ENCODE data around the gene ANTXR1. TPM values are rescaled to one million over a fixed set of nuclear protein-coding genes. Genes with fewer than 3 reads are reported as not detected.
A peak's percentile ranks its signal among the peaks of the same experiment; 100 is the strongest.

The ANTXR1 gene
- total RNA-seq, 5 donors from 2014 or later (not counting 1 experiment from before 2014, with no cell fraction given): 0.19 to 0.79 (median 0.63) TPM; not detected in 1

- Mint-ChIP-seq H3K36me3 (no peaks in the 10 kb centered on the region), H3K27me3 (peaks cover 13 to 43% of the 10 kb centered on the region in 2 donors), H3K4me3 (no peak overlapping the region), H3K4me1 (no peaks in the 10 kb centered on the region), H3K9me3 (no peaks in the 10 kb centered on the region), H3K27ac (no peak overlapping the region)
- Histone ChIP-seq H3K27ac (ENCODE audit: low read length) (no peak overlapping the region), H3K4me3 (ENCODE audit: control insufficient read depth in 1 of 2, extremely low read depth in 1 of 2, low read length in 1 of 2) (no peak overlapping the region), H3K36me3 (ENCODE audit: control insufficient read depth in 2 of 2, extremely low read depth in 1 of 2, insufficient read depth in 1 of 2, low read length in 1 of 2) (no peaks in the 10 kb centered on the region), H3K4me1 (ENCODE audit: control insufficient read depth in 1 of 2, extremely low read depth in 1 of 2, insufficient read depth in 2 of 2, low read length in 2 of 2) (no peaks in the 10 kb centered on the region), H3K27me3 (replicated peaks in 1 of 2; ENCODE audit: control insufficient read depth in 2 of 2, extremely low read depth in 1 of 2, insufficient read depth in 2 of 2, low read length in 1 of 2) (peaks cover 0 to 19% of the 10 kb centered on the region in 2 experiments), H3K9me3 (no peaks in the 10 kb centered on the region)
- DNase-seq: no peak
- ChIA-PET CTCF (no interaction called here), POLR2A (no interaction called here)
- no CpG with 5 or more reads among the region's 2 CpGs for WGBS (ENCODE audit: insufficient coverage)
- ATAC-seq (replicated peaks in 1 of 4): no peak
These were observed 153.5 kb downstream of the ANTXR1 start for GRCh38 chr2:69166465-69166811.

GRCh38 chr2:69166812-69167468 is 154.0 kb downstream of the ANTXR1 start:
- no peak for DNase-seq
- Mint-ChIP-seq H3K9me3 (no peaks in the 10 kb centered on the region), H3K27me3 (peaks cover 13 to 45% of the 10 kb centered on the region in 2 donors), H3K4me1 (no peaks in the 10 kb centered on the region), H3K4me3 (no peak overlapping the region), H3K27ac (no peak overlapping the region), H3K36me3 (no peaks in the 10 kb centered on the region)
- peaks cover 0 to 19% of the 10 kb centered on the region in 2 experiments for H3K27me3 ChIP-seq (replicated peaks in 1 of 2; ENCODE audit: control insufficient read depth in 2 of 2, extremely low read depth in 1 of 2, insufficient read depth in 2 of 2, low read length in 1 of 2)
- no peak for ATAC-seq (replicated peaks in 1 of 4)
- no peaks in the 10 kb centered on the region for H3K4me1 ChIP-seq (ENCODE audit: control insufficient read depth in 1 of 2, extremely low read depth in 1 of 2, insufficient read depth in 2 of 2, low read length in 2 of 2)
- no peak overlapping the region for H3K4me3 ChIP-seq (ENCODE audit: control insufficient read depth in 1 of 2, extremely low read depth in 1 of 2, low read length in 1 of 2)
- POLR2A ChIA-PET: no interaction called here
- CTCF ChIA-PET: no interaction called here
- WGBS (ENCODE audit: insufficient coverage): 82% methylated on average over 5 of the region's 5 CpGs
- no peak overlapping the region for H3K27ac ChIP-seq (ENCODE audit: low read length)
- no peaks in the 10 kb centered on the region for H3K36me3 ChIP-seq (ENCODE audit: control insufficient read depth in 2 of 2, extremely low read depth in 1 of 2, insufficient read depth in 1 of 2, low read length in 1 of 2)
- H3K9me3 ChIP-seq: no peaks in the 10 kb centered on the region

DNA sequence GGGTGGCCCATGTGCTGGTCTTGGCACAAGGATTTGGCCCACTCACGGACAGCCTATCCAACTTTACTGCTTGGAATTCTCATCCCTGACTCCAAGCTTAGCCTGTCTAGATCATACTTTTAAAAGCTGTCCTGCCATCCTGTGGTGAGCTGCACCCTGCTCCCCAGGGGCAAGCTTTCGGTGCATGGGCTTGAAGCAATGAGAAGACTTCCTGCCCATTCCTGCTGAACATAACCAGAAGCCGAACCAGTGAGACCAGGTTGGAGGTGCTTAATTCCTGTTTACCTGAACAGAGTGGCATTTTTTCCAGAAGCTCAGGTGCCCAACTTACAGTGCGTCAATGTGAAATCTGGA is 154.5 kb downstream of the ANTXR1 start:
- POLR2A ChIA-PET: no interaction called here
- H3K27ac ChIP-seq (ENCODE audit: low read length): no peak overlapping the region
- no peaks in the 10 kb centered on the region for H3K36me3 Mint-ChIP-seq
- WGBS (ENCODE audit: insufficient coverage): 86% methylated on average over 2 of the region's 4 CpGs
- H3K27me3 ChIP-seq (replicated peaks in 1 of 2; ENCODE audit: control insufficient read depth in 2 of 2, extremely low read depth in 1 of 2, insufficient read depth in 2 of 2, low read length in 1 of 2): peaks cover 0 to 19% of the 10 kb centered on the region in 2 experiments
- no peaks in the 10 kb centered on the region for H3K36me3 ChIP-seq (ENCODE audit: control insufficient read depth in 2 of 2, extremely low read depth in 1 of 2, insufficient read depth in 1 of 2, low read length in 1 of 2)
- H3K4me1 Mint-ChIP-seq: no peaks in the 10 kb centered on the region
- H3K9me3 Mint-ChIP-seq: no peaks in the 10 kb centered on the region
- H3K4me3 Mint-ChIP-seq: no peak overlapping the region
- H3K9me3 ChIP-seq: no peaks in the 10 kb centered on the region
- peaks cover 13 to 45% of the 10 kb centered on the region in 2 donors for H3K27me3 Mint-ChIP-seq
- no peak for ATAC-seq (replicated peaks in 1 of 4)
- DNase-seq: no peak
- no peak overlapping the region for H3K4me3 ChIP-seq (ENCODE audit: control insufficient read depth in 1 of 2, extremely low read depth in 1 of 2, low read length in 1 of 2)
- H3K4me1 ChIP-seq (ENCODE audit: control insufficient read depth in 1 of 2, extremely low read depth in 1 of 2, insufficient read depth in 2 of 2, low read length in 2 of 2): no peaks in the 10 kb centered on the region
- CTCF ChIA-PET: no interaction called here
- no peak overlapping the region for H3K27ac Mint-ChIP-seq

DNA sequence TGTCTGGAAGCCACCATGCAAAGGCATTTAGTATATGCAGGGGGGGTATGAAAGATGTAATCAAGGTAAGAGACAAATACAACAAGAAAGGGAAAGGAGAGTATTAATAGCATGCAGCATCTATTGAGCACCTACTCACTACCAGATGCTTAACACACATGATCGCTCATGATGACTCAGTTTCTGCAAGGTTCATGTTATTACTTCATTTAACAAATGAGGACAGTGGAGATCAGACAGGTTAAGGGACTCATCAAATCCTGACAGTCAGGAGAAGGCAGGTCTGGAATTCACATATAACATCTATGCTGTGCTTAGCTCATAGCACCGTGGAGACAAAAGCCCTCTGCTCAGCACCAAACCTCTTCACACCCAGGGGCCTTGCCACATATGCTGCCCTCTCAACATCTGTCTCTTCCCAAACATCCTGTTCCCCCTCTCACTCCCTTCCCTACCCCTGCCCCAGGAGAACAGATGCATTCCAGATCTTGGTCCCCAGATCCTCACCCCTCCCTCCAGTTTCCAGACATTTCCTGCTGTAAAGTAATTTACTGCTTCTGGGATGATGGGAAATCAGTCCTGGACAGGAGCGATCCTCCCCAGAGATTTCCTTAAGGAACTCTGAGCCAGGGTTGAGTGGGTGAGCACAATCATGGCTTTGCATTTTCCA is 155.3 kb downstream of the ANTXR1 start:
- Histone ChIP-seq H3K27ac (ENCODE audit: low read length) (no peak overlapping the region), H3K36me3 (ENCODE audit: control insufficient read depth in 2 of 2, extremely low read depth in 1 of 2, insufficient read depth in 1 of 2, low read length in 1 of 2) (no peaks in the 10 kb centered on the region), H3K27me3 (replicated peaks in 1 of 2; ENCODE audit: control insufficient read depth in 2 of 2, extremely low read depth in 1 of 2, insufficient read depth in 2 of 2, low read length in 1 of 2) (peaks cover 0 to 19% of the 10 kb centered on the region in 2 experiments), H3K4me1 (ENCODE audit: control insufficient read depth in 1 of 2, extremely low read depth in 1 of 2, insufficient read depth in 2 of 2, low read length in 2 of 2) (no peaks in the 10 kb centered on the region), H3K9me3 (no peaks in the 10 kb centered on the region), H3K4me3 (ENCODE audit: control insufficient read depth in 1 of 2, extremely low read depth in 1 of 2, low read length in 1 of 2) (no peak overlapping the region)
- 69% methylated on average over 2 of the region's 3 CpGs for WGBS (ENCODE audit: insufficient coverage)
- ChIA-PET CTCF (no interaction called here), POLR2A (no interaction called here)
- no peaks in the 10 kb centered on the region for H3K36me3 Mint-ChIP-seq
- H3K9me3 Mint-ChIP-seq: no peaks in the 10 kb centered on the region
- ATAC-seq (replicated peaks in 1 of 4) (no peak), DNase-seq (no peak)
- no peak overlapping the region for H3K27ac Mint-ChIP-seq
- H3K27me3 Mint-ChIP-seq: peaks cover 9 to 44% of the 10 kb centered on the region in 2 donors
- H3K4me3 Mint-ChIP-seq: no peak overlapping the region
- no peaks in the 10 kb centered on the region for H3K4me1 Mint-ChIP-seq

GRCh38 chr2:69168950-69169654 is 156.1 kb downstream of the ANTXR1 start:
- Histone ChIP-seq H3K27me3 (replicated peaks in 1 of 2; ENCODE audit: control insufficient read depth in 2 of 2, extremely low read depth in 1 of 2, insufficient read depth in 2 of 2, low read length in 1 of 2) (peaks cover 0 to 19% of the 10 kb centered on the region in 2 experiments), H3K4me3 (ENCODE audit: control insufficient read depth in 1 of 2, extremely low read depth in 1 of 2, low read length in 1 of 2) (no peak overlapping the region), H3K9me3 (no peaks in the 10 kb centered on the region), H3K36me3 (ENCODE audit: control insufficient read depth in 2 of 2, extremely low read depth in 1 of 2, insufficient read depth in 1 of 2, low read length in 1 of 2) (no peaks in the 10 kb centered on the region), H3K4me1 (ENCODE audit: control insufficient read depth in 1 of 2, extremely low read depth in 1 of 2, insufficient read depth in 2 of 2, low read length in 2 of 2) (no peaks in the 10 kb centered on the region), H3K27ac (ENCODE audit: low read length) (no peak overlapping the region)
- peak in 1 of 4 experiments; percentile 33 for ATAC-seq (replicated peaks in 1 of 4)
- WGBS (ENCODE audit: insufficient coverage): 82% methylated on average over 4 of the region's 6 CpGs
- H3K27ac Mint-ChIP-seq: no peak overlapping the region
- H3K9me3 Mint-ChIP-seq: no peaks in the 10 kb centered on the region
- H3K4me1 Mint-ChIP-seq: no peaks in the 10 kb centered on the region
- ChIA-PET POLR2A (no interaction called here), CTCF (no interaction called here)
- H3K36me3 Mint-ChIP-seq: no peaks in the 10 kb centered on the region
- DNase-seq: no peak
- peaks cover 7 to 39% of the 10 kb centered on the region in 2 donors for H3K27me3 Mint-ChIP-seq
- H3K4me3 Mint-ChIP-seq: no peak overlapping the region

DNA sequence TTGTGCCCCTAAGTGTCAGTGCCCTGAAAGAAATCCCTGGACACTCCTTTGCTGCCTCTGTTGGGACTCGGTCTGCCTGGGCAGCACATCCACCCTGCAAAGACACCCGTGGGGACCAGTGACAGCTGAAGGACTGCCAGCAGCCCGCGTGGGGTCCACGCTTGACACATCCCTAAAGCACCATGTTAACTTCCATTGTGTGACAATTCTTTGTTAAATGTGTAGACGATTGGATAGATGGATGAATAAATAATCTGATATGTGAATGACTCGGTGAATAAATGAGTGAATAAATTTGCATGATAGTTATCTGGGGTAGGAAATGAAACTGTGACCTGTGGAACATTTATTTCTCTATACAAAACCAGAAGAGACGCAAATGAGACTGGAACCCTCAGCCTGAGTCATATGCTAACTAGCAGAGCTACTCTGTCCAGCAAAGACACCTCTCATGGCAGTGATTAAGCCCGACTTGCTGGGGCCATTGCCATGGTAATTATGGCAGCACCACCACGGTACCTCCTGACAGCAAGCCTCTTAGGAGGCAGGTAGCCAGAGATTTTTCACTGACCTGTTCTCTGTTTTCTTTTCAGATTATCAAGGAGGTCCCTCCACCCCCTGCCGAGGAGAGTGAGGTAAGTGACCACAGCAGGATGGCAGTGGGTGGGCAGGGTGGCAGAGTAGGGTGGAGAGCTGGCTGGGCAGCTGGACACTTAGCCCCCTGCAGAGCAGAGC is 156.8 kb downstream of the ANTXR1 start:
- Histone ChIP-seq H3K4me3 (ENCODE audit: control insufficient read depth in 1 of 2, extremely low read depth in 1 of 2, low read length in 1 of 2) (no peak overlapping the region), H3K36me3 (ENCODE audit: control insufficient read depth in 2 of 2, extremely low read depth in 1 of 2, insufficient read depth in 1 of 2, low read length in 1 of 2) (no peaks in the 10 kb centered on the region), H3K27me3 (replicated peaks in 1 of 2; ENCODE audit: control insufficient read depth in 2 of 2, extremely low read depth in 1 of 2, insufficient read depth in 2 of 2, low read length in 1 of 2) (peaks cover 0 to 19% of the 10 kb centered on the region in 2 experiments), H3K27ac (ENCODE audit: low read length) (no peak overlapping the region), H3K9me3 (no peaks in the 10 kb centered on the region), H3K4me1 (ENCODE audit: control insufficient read depth in 1 of 2, extremely low read depth in 1 of 2, insufficient read depth in 2 of 2, low read length in 2 of 2) (no peaks in the 10 kb centered on the region)
- ChIA-PET CTCF (no interaction called here), POLR2A (no interaction called here)
- no peaks in the 10 kb centered on the region for H3K36me3 Mint-ChIP-seq
- WGBS (ENCODE audit: insufficient coverage): 58% methylated on average over 2 of the region's 11 CpGs
- no peak for ATAC-seq (replicated peaks in 1 of 4)
- H3K27me3 Mint-ChIP-seq: peaks cover 7 to 35% of the 10 kb centered on the region in 2 donors
- H3K4me1 Mint-ChIP-seq: no peaks in the 10 kb centered on the region
- H3K4me3 Mint-ChIP-seq: no peak overlapping the region
- H3K27ac Mint-ChIP-seq: no peak overlapping the region
- no peak for DNase-seq
- no peaks in the 10 kb centered on the region for H3K9me3 Mint-ChIP-seq

Data from T-cell (primary cell).